GM12873 (cell line): ENCODE data around the gene SMURF2.

Experiments used
- CTCF ChIP-seq: IDR thresholded peaks from 2 replicates; pipeline ENCODE4 v1.5.1; 2012; ENCODE audit warnings: low read depth, mild to moderate bottlenecking, moderate library complexity, low read length, control low read depth; ENCODE audit not compliant: insufficient read depth; ENCODE audit errors: missing control alignments

Gene SMURF2

GRCh38 chr17:64628641-64629040, 33.5 kb downstream of the SMURF2 start:
- no peak for TF ChIP-seq CTCF

- TF ChIP-seq CTCF, result no peak
Measured at GRCh38 chr17:64627797-64628196, 34.3 kb downstream of the SMURF2 start.

- TF ChIP-seq CTCF, result no peak
Measured at GRCh38 chr17:64626827-64627226, 35.3 kb downstream of the SMURF2 start.

GRCh38 chr17:64625541-64625940, 36.6 kb downstream of the SMURF2 start:
- no peak for TF ChIP-seq CTCF

- TF ChIP-seq CTCF, result no peak
Measured at GRCh38 chr17:64622931-64623654, 39.0 kb downstream of the SMURF2 start.

GRCh38 chr17:64621772-64622171, 40.3 kb downstream of the SMURF2 start:
- TF ChIP-seq CTCF, result no peak

GRCh38 chr17:64618848-64619247, 43.3 kb downstream of the SMURF2 start:
- no peak for TF ChIP-seq CTCF
